NOMO-1 (cell line): ENCODE measurements around the gene ALDH18A1.
"Not testable (repeated sequence)": the region's sequence is repeated elsewhere in the genome, so short reads cannot be mapped to it uniquely, and the experiment has no call there.

Experiments
- DNase-seq, 2 experiments: peaks; one replicate each; lab custom pipeline; 2025; ENCODE audit not compliant: unreplicated experiment in 2 of 2; lab: John Stamatoyannopoulos, UW

The ALDH18A1 gene

GRCh38 chr10:95656291-95657164, at the start of gene ALDH18A1:
Gene ALDH18A1 (minus strand): TSS chr10:95656711. CDS start chr10:95653377, 3,334 bp downstream.
- DNase-seq, result peak; percentile 85 to 91

- DNase-seq, result no peak
These were observed 41.9 kb upstream of the ALDH18A1 start for GRCh38 chr10:95698415-95698814.

- peak; percentile 47 to 90 for DNase-seq
These were observed 40.9 kb upstream of the ALDH18A1 start for GRCh38 chr10:95697429-95697828.

- peak; percentile 34 to 39 for DNase-seq
These were observed 38.2 kb upstream of the ALDH18A1 start for GRCh38 chr10:95694665-95695064.

GRCh38 chr10:95693668-95694534, 37.4 kb upstream of the ALDH18A1 start, which contains the start of gene TCTN3:
Gene TCTN3 (minus strand): TSS chr10:95693927. CDS start chr10:95693899, 28 bp downstream.
- DNase-seq, result peak; percentile 99

GRCh38 chr10:95693071-95693667, 36.7 kb upstream of the ALDH18A1 start:
- DNase-seq, result no peak

GRCh38 chr10:95691281-95691680, 34.8 kb upstream of the ALDH18A1 start:
- DNase-seq, result no peak

- DNase-seq, result no peak
These were observed 32.1 kb upstream of the ALDH18A1 start for GRCh38 chr10:95688648-95689047.

- no peak for DNase-seq
These were observed 27.5 kb upstream of the ALDH18A1 start for GRCh38 chr10:95683966-95684365.

GRCh38 chr10:95675403-95676116, 19.0 kb upstream of the ALDH18A1 start:
- no peak for DNase-seq

GRCh38 chr10:95674643-95675042, 18.1 kb upstream of the ALDH18A1 start:
- DNase-seq, result no peak

- DNase-seq, result not testable (repeated sequence)
These were observed 16.1 kb upstream of the ALDH18A1 start for GRCh38 chr10:95672641-95673040.

- no peak for DNase-seq
These were observed 8.0 kb upstream of the ALDH18A1 start for GRCh38 chr10:95664543-95664942.

GRCh38 chr10:95663496-95663895, 7.0 kb upstream of the ALDH18A1 start:
- no peak for DNase-seq

GRCh38 chr10:95661818-95662217, 5.3 kb upstream of the ALDH18A1 start:
- DNase-seq, result no peak

- DNase-seq, result no peak
These were observed 3.8 kb upstream of the ALDH18A1 start for GRCh38 chr10:95660283-95660682.

- DNase-seq, result no peak
These were observed 739 bp upstream of the ALDH18A1 start for GRCh38 chr10:95657250-95657649.

GRCh38 chr10:95655571-95656290, 780 bp downstream of the ALDH18A1 start:
- DNase-seq, result peak; percentile 2 to 22

GRCh38 chr10:95653895-95654294, 2.6 kb downstream of the ALDH18A1 start:
- DNase-seq, result no peak
